LNCAP (cell line): Measurements from ENCODE around the gene LYVE1.

Experiments
- TF ChIP-seq, protein P1 (sequence below): fragments of 450-650 bp; IDR thresholded peaks from 2 replicates; pipeline ENCODE4 v1.5.1; 2017; ENCODE audit warnings: mild to moderate bottlenecking

The LYVE1 gene

DNA sequence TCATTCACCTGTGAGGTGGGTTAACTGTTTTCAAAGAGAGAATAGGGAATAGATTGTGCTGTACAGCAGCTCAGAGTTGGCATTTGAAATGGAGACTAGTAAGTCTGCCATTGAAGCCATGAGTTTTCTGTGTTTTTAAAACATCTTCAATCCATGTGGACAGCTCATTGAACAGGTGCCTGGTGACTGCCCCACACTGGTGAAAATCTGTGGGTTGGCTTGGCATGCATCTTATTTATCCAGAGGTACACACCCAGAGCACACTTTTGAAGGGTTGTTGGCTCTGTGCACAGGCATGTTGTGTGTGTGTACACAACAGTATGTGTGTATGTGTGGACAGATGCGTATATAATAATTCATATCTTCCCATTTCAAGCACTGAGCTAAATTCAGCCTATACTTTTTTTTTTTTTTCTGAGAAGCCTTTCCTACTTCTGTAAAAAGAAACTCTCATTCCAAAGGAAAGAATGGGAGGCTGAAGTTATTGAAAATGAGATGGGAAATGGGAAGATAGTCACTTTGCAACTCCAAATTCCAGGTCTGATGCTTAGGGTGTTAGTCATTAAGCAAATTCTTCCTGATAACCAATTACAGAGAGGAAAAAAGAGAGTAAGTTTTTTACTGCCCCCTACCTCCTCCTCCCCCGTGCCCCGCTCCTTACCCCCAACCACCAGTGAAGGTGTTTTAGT, 7.0 kb upstream of the LYVE1 start:
- TF ChIP-seq, protein P1, sequence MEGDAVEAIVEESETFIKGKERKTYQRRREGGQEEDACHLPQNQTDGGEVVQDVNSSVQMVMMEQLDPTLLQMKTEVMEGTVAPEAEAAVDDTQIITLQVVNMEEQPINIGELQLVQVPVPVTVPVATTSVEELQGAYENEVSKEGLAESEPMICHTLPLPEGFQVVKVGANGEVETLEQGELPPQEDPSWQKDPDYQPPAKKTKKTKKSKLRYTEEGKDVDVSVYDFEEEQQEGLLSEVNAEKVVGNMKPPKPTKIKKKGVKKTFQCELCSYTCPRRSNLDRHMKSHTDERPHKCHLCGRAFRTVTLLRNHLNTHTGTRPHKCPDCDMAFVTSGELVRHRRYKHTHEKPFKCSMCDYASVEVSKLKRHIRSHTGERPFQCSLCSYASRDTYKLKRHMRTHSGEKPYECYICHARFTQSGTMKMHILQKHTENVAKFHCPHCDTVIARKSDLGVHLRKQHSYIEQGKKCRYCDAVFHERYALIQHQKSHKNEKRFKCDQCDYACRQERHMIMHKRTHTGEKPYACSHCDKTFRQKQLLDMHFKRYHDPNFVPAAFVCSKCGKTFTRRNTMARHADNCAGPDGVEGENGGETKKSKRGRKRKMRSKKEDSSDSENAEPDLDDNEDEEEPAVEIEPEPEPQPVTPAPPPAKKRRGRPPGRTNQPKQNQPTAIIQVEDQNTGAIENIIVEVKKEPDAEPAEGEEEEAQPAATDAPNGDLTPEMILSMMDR = no peak

DNA sequence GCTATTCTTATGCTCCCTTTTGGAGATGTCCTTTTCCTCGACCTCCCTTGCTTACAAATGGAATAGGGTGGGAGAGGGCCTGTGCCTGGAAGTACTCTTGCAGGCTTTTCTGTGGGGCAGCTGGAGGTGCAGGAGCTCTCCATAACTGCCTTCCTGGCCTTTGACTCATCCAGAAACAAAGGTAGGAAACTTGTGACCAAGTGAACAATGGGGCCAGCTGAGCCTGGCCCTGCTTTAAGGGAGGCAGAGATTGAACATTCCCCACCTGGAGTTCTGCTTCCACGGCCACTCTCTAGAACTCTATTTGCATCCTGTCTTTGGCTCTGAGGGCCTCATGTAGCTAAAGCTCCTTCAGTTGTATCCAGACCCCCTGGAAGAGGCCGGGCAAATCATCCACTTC, 5.1 kb upstream of the LYVE1 start:
- TF ChIP-seq, protein P1 = no peak

DNA sequence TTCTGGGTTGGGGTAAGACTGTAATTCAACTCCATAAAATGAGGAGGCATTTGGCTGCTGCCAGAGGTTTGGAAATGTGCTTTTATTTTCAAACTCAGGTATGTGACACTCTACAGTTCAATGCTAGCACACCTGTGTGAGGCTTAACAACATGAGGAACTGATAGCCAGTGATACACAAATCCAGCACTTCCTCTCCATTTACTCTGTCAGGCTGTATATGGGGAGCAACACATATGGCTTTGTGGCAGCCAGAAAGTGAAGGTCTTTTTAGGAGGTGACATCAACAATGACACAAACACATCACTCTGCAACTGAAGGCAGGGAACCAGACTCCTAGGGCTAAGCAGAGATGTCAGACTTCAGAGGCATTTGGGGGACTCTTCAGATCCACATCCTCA, 4.6 kb upstream of the LYVE1 start:
- TF ChIP-seq, protein P1 = no peak

DNA sequence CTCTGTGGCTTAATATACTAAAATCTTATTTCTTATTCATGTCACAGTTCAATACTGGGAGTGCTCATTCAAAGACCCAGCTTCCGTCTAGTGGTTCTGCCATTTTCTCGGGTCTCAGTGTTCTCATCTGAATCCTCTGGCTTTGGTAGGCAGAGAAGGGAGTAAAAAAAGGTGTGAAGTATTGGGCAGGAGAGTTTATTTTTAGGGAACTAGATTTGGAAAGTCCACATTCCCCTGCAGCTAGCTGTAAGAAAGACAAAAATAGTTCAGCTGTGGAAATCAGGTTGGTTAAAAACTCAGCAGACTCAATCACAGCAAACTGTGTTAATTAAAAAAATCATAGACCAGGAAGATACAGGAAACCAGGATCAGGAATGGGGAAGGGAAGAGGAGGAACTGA, 4.1 kb upstream of the LYVE1 start:
- TF ChIP-seq, protein P1 = no peak

DNA sequence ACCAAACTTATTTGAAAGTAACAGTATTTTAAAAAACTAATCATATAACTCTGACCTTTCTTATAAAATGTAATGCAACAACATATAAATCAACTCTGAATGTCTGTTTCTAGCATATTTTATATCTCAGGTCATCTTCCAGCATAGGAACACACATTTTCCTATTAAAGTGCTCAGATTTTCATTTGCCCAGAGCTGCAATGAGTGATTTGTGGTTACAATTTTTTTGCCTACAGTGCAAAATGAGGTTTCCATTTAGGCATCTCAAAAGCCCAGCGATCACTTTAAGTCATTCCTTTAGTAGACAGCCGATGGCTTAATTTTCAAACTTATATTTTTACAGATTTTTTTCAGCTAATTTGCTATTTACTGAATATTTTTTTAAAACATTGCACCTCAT, 1.0 kb downstream of the LYVE1 start:
- TF ChIP-seq, protein P1 = no peak

DNA sequence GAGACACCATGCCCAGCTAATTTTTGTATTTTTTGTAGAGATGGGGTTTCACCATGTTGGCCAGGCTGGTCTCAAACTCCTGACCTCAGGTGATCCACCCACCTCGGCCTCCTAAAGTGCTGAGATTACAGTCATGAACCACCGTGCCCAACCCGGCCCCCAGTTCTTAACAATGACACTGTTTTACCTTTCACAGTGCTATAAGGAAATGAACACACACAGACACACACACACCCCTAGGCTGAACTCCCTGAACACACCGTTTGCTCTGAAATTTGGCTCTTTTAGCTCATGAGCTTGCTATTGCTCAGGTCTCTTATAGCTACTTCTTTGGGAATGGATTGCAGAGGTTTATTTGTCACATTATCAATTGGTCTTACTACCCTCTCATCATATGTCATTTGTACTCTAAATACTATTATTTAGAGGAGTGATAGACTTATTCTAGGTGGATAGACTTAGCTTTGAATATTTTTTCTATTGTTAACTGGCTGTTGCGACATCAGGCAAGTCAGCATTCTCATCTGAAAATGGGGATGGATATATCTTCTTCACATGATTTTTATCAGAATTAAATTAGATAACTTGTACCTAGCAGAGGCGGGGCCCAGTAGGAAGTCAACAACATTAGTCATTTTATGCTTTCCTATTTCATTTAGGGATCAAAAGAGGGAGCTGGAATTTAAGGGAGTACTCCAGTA, 2.1 kb downstream of the LYVE1 start:
- TF ChIP-seq, protein P1 = no peak

DNA sequence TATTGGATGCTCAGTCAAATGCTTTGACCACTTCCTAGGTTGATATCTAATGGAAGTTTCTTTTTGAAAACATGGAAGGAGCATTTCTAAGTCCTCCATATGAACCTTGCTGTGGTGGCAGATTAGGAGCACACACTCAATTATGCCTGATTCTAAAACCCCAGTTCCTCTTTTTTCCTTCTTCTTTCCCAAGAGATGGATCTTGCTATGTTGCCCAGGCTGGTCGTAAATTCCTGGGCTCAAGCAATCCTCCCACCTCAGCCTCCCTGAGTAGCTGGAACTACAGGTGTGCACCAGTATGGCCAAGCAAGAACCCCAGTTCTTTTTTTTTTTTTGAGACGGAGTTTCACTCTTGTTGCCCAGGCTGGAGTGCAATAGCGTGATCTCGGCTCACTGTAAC, 3.0 kb downstream of the LYVE1 start:
- TF ChIP-seq, protein P1 = no peak
